ENCODE measurements around the gene RALGAPB.

The RALGAPB gene

GRCh38 chr20:38626921-38627659 is 154.4 kb downstream of the RALGAPB start:
- Histone ChIP-seq H3K9ac (ENCODE audit: low read depth, low read length) (no peak overlapping the region), H3K79me2 (ENCODE audit: insufficient read depth, low read length) (no peaks in the 10 kb centered on the region), H3K4me2 (ENCODE audit: insufficient read depth, low read length) (no peak overlapping the region), H3K4me3 (ENCODE audit: low read depth in 1 of 2, low read length in 2 of 2) (no peak overlapping the region), H3K27ac (ENCODE audit: low read length) (no peak overlapping the region), H4K20me1 (ENCODE audit: insufficient read depth, low read length) (no peaks in the 10 kb centered on the region), H2AFZ (ENCODE audit: low read depth, low read length) (no peak overlapping the region), H3K27me3 (ENCODE audit: insufficient read depth, low read length, poor library complexity) (peaks cover 13% of the 10 kb centered on the region), H3K4me1 (ENCODE audit: insufficient read depth, low read length) (no peaks in the 10 kb centered on the region), H3K9me3 (ENCODE audit: insufficient read depth, low read length, severe bottlenecking) (no peaks in the 10 kb centered on the region), H3K36me3 (ENCODE audit: insufficient read depth, low read length) (no peaks in the 10 kb centered on the region)
- no peak for DNase-seq
- no peak for TF ChIP-seq EZH2 (IDR thresholded peaks at IDR 0.05; ENCODE audit: borderline replicate concordance, low read depth, low read length, severe bottlenecking)
- TF ChIP-seq CTCF (IDR thresholded peaks at IDR 0.05; ENCODE audit: borderline replicate concordance, extremely low read depth, low read length, poor library complexity, severe bottlenecking) = no peak
- no peak for ATAC-seq (ENCODE audit: insufficient read depth, low read depth)

All from DND-41 (cell line).